ENCODE data around the gene MRRF.

Gene MRRF, protein sequence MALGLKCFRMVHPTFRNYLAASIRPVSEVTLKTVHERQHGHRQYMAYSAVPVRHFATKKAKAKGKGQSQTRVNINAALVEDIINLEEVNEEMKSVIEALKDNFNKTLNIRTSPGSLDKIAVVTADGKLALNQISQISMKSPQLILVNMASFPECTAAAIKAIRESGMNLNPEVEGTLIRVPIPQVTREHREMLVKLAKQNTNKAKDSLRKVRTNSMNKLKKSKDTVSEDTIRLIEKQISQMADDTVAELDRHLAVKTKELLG

DNA sequence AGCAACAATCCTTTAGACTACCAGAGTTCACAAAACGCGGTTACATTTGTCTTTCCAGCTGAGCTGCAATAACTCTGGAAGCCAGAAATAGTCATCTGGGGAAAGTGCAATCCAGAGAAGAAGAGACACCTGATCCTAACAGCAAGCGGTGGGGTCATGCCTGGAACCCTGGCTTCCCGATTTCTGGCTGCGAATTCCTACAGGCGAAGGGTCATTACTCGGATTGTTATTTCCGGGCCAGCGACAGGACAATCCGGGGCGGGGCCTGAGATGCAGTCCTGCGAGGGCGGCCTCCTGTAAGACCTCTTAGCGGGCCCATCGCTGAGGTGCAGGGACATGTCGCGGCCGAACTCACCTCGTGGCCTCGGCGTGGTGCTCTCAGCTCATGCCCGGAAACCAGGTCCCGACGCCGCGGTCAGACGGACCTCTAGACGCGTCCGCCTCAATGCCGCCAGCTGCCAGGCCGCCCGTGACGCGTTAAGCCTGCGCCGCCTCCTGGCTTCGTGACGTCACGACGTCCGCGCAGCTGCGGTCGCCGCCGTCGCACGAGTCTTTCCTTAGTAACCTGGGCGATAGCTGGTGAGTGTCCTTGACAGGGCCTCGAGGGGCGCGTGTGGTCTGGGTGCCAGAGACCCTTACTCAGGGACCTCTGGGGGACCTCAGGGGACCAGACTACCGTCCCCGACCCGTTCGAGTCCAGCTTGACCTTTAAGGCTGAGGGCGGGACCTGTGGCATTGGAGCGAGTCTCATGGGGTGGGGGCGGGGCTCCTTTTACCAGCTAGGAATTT is at the start of gene MRRF, which contains the start of gene RBM18:
Gene MRRF, plus strand, starts transcription at position 523 of the 789 bp plus-strand sequence. CDS start 6,010 bp downstream, outside the sequence.
Gene RBM18, minus strand, starts transcription at position 481 of the 789 bp plus-strand sequence. CDS start 3,348 bp downstream, outside the sequence.
- DNase-seq (ENCODE audit: extremely low read depth in 1 of 2, low read depth in 1 of 2): peak; percentile 62 to 87

DNA sequence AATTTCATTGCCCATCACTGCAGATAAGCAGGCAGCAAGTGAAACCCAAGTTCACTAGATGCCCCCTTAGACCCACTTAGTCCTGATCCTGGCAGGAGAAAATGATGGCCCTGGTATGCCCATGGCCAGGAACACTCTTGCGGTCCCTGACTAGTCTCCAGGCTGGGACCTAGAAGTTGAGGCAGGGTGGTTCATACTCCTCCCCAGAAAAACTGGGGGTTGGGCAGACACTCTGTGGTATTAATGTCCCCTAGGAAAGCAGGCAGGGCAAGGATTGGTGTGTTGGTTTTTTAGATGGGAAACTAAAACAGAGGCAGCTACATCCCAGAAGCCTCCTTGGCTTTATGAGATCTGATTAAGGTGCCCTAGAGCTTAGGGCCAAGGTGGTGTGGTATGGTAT is 49.0 kb upstream of the MRRF start:
- no peak for DNase-seq (ENCODE audit: extremely low read depth in 1 of 2, low read depth in 1 of 2)

DNA sequence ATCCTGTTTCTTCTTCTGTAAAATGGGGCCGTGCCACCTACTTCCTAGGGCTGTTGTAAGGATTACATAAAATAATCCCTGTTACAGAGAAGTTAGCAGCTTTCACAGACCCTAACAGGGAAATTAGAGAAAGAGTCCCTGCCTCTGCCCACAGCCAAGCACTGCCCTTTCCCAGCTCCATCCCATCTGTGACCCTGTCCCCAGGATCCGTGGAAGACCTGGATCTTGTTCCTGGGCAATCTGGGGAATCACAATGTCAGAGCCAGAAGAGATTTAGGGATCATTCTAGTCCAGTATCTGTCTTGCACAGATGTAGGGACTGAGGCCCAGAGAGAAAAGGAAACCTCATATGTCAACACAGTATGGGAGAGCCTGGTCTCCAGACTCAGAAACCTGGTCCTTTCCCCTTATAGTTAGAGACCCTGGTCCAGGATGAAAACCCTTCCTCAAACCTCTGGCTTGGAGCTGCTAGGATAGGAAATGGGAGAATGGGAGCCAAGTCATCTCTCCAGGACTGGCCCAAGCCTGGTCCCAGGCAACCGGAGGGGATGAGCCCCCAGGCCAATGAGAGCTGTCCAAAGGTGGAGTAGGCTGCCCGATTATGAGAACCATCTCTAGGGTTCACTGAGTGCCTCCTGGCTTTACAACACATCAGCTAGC is 48.4 kb upstream of the MRRF start:
- DNase-seq (ENCODE audit: extremely low read depth in 1 of 2, low read depth in 1 of 2): no peak

DNA sequence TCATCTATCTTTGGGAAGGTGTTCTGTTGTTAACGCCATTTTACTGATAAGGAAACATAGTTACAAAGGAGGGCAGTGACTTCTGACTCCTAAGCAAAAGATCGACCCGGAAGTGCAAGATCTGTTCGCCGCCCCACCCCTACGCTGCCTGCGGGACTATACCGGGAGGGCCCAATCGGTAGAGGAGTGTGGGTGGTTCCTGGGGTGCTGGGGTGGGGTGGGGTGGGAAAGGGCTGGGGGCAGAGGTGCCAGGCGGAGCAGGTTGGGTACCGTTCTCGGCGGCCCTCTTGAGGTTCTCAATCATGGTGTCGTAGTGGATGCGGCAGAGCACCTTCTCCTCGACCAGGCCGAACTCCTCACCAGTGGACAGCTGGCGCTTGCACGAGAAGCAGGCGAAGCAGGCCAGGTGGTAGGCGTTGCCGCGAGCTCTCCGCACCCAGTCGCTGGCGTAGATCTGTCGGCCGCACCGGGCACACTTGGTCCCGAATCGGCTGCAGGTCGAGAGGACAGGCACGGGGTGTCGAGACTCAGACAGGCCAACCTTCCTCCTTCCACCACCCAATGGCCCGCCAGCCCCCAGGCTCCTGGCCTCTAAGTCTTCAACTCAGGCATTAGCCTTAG is 47.8 kb upstream of the MRRF start:
- no peak for DNase-seq (ENCODE audit: extremely low read depth in 1 of 2, low read depth in 1 of 2)

DNA sequence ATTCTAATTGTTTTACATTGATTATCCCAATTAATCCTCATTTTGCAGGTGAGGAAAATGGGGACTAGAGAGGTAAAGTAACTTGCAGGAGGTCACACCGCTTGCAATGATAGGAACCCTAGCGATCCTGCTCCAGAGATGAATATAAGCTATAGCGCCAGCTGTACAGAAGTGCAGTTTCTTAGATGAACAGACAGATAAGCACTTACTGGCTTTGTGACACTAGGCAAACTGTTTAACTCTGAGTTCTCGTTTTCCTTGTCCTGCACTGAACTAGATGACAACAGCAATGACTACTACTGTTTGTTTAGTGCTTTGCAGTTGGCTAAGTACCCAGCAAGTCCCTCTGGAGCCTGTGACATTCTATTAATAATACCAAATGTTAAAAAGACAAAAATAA is 47.0 kb upstream of the MRRF start:
- no peak for DNase-seq (ENCODE audit: extremely low read depth in 1 of 2, low read depth in 1 of 2)

DNA sequence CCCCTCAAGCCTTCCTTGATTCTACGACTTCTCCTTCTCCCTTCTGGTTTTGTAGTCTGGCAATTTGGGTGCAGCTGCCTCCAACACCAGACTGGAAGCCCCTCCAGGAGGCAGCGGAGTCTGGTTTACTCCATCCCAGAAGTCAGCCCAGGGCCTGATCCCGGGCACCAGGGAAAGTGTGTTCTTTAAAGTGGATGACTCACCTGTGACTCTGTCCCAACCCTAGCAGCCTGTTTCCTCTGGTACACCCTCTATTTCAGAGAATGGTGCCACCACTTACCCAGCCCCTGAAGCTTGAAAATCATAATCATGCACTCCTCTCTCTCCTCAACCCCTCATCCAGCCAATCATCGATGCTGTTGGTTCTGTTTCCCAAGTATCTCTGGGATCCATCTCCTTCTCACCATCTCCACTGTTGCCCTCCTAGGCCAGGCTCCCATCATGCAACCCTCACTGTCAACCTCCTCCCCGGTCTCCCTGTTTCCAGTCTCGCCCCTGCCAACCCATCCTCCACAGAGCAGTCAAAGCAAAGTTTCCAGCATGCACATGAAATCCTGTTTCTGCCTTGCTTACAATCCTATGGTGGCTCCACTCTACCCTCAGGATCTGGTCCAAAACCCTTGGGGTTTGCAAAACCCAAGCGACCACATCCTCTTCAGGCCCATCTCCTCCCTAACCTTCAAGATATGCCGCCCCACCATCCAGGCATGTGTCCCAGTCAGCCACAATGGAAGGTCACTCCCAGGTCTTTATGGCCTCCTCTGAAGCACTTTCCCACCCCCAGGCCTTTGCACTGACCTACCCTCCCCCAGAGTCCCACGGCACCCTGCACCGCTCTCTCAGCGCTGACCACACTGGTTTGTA is 46.4 kb upstream of the MRRF start:
- DNase-seq (ENCODE audit: extremely low read depth in 1 of 2, low read depth in 1 of 2): no peak

DNA sequence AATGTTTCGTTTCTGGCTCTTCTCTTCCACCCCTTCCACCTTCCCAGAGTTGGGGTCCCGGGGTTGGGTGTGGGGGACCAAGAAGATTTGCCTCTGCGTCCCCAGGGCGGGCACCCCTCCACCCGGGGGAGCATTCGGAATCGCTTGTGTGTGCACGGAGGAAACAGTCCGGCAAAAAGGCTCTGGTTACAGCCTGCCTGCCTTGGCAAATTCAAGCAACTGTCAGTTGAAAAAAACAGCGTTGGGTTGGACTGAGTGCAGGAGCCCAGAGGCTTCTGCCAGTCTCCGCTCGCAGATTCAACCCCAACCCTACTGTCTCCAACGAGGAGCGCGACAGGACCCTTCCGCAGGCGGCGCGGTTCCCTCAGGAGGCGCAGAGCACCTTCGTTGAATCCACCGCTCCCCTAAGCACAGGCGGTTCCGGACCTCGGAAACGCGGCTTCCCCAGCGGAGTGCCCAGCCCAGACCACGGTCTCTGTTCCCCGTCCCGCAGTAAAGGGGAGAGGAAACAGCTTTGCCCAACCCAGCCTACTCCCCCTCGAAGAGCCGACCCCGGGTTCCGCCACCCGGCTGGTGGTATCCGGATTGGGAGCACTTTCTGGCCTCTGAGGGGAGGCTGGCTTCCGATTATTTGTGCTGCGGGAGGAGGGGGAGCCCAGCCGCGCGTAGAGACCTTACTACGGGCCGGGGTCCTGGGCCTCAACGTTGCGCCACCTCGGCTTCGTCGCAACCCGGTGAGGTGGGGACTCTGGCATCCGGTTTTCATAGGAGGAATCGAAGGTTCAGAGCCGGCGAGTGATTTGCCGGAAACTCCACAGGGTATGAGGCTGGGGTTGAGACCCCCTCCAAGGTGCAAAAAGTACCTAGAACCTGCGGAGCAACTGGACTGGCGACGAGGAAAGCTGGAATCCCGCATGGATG is 45.5 kb upstream of the MRRF start:
- DNase-seq (ENCODE audit: extremely low read depth in 1 of 2, low read depth in 1 of 2): no peak

DNA sequence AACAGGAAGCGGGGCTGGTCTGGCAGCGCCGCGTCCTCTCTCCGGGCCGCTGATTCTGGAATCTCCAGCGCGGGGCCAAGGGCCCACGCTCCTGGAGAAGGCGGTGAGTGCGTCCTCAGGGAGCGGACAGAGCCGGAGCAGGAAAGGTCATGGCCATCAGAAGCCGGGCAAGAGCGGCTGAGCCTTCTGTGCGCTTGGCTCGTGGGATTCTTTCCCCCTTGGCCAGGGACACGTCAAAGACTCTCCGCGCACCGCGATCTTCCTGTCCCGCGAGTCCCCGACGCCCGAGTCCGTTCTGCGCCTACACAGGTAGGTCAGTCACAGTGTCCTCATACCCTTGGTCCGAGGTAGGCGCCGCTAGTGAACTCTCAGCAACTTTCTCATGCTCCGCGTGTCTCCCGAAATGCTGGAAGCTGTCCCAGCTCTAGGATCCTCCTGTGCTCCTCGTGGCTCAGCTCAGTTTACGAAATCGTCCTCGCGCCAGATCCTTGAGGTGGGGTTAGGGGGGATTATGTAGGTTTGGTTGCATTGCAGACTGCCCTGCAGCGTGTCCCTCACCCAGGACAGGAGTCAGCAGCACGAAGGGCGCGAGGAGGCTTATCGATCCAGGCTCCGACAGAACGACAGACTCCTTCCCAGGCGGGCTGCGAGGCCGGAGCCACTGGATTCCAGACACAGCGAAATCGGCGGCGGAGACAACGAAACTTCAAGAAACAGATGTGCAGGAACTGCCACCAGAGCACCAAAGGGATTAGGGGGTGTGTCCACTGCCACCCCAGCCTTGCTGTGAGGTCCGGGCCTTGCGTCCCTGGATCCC is 44.6 kb upstream of the MRRF start:
- DNase-seq (ENCODE audit: extremely low read depth in 1 of 2, low read depth in 1 of 2): no peak

DNA sequence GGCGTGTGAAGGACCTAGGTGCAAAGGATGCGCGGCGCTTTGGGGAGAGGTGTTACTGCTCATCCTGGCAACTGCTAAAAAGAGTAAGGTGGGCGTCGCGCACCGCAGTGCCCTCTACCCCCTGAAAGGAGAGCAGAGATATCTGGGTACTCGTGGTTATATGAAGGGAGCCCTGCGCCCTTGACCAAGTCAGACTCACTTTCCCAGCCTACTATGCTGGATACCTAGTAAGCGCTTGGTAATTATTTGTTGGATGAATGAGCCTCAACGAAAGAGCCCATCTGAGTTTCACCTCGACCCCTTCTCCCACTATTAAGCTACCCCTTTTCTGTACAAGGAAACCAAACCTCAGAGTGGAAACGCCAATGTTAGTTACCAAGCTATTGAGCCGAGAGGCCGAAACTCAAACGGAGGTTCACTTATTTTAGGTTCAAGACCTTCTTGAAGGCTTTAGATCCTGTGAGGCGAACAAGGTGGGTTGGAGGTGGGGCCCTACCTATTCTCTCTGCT is 44.0 kb upstream of the MRRF start:
- DNase-seq (ENCODE audit: extremely low read depth in 1 of 2, low read depth in 1 of 2): no peak

DNA sequence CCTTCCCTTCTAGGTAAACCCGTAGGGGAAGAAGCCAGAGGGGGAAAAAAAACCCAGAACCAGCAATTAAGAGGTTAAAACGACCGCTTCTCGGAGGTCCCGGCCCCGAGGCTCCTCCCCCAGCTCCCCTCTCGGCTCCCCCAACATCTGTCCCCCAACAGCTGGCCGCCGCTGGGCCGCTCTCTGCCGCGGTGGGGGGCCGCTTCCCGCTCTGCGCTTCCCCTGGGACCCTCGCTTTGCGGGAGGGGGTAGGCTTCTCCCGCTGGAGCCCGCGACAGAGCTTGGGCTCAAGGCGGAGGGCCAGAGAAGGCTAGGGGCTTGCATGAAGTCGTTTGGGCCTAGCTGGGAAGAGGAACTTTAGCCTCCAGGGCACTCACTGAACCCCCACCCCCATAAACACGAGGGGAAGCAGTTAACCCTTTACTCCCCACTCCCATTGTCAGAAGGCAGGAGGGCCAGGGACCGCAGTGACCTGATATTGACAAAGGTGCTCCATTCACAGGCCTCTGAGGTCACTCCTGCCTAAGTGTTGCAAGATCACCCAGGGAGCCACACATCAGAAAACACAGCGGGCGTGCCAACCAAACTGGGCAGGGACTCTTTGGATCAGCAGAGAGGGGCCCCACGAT is 43.4 kb upstream of the MRRF start:
- DNase-seq (ENCODE audit: extremely low read depth in 1 of 2, low read depth in 1 of 2): no peak

DNA sequence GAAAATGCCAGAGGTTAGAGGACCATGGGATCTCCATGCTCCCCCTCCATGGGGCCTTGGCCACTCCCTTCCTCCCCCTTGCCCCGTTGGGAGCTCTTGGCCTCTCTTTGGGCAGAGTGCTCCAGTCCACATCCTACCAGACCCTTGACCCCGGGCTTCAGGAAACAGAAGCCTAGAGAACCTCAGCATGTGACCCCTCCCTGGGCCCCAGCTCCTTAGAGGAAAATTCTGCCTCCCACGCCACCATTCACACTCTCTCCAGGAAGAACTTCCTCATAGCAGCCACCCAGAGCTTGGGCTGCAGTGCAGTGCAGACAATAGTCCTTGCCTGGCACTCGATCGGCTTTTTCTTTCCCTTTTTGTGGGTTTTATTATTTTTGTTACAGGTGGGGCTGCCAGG is 41.9 kb upstream of the MRRF start:
- DNase-seq (ENCODE audit: extremely low read depth in 1 of 2, low read depth in 1 of 2): no peak

DNA sequence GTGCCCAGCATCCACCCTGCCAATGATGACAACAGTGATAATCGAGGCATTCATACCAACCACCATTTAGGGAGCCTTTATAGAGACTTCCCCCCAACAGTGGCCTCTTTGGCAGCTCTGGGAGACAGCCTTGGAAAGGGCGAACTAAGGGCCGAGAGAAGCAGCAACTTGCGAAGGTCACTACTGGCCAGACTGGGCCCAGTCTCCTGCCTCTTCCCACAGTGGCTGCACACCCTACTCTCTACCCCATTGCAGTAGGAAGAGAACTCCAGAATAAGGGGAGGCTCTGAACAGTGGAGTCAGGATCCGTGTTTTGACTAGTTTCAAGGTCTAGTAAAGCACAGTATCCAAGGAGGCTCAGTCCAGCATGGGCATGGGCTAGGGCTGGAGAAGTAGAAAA is 41.2 kb upstream of the MRRF start:
- DNase-seq (ENCODE audit: extremely low read depth in 1 of 2, low read depth in 1 of 2): no peak

DNA sequence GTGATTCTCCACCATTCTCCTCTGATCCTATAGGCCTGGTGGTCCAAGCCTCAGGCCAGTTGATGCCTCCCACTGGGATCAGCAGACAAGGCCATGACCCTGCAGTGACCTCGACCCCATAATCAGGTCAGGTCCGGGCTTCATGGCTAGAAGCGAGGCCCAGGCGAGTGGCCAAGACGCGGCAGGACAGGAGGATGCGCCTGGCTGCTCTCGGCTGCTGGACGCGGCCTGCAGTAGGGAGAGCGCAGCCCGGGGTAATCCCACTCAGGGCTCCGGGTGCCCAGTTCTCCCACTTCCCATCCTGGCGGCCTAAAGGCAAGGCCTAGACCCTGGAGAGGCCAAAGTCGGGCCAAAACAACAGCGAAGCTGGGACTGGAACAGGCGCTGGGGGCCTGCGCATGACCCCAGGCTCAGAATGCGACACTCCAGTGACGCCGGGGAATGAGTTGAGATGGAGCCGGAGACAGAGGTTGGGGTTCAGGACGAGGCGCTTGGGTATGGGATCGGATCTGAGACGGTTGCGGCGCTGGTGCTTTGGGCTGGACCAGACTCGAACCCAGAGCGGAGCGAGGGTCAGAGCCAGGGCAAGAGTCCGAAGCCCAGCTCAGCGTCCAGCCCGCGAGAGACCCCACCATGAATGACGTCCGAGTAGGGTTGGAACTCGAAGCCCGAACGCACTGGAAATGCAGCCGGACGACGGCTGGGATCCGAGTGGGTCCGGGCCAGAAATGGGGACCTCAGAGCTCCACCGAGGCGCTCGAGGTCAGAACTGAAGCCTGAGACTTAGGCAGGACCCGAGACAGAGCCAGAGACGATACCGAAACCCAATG is 39.2 kb upstream of the MRRF start:
- no peak for DNase-seq (ENCODE audit: extremely low read depth in 1 of 2, low read depth in 1 of 2)

DNA sequence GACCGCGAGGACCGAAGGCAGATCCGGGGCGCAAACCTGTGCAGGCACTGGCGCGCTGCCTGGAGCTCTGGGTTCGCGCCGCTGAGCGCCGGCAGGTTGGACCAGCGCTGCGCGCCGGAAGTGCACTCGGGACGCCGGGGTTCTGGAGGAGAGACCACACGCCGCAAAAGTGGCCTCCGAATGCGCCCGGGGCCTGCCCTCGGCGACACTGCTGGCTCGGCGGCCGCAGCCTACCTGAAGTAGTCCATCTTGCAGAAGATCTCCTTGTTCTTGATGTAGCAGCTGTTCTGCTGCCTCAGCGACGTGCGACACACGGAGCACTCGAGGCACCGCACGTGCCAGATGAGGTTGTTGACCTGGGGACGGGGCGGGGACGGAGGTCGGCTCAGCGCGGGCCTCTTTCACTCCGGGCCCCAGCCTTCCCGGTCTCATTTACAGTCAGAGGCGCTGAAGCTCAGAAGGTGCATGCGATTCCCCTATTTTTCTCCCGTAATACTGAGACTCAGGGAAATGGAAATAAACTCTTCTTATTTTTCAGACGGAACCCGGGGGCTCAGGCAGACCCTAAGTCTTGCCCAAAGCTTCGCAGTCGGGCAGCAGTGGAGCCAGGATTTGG is 38.4 kb upstream of the MRRF start:
- no peak for DNase-seq (ENCODE audit: extremely low read depth in 1 of 2, low read depth in 1 of 2)

DNA sequence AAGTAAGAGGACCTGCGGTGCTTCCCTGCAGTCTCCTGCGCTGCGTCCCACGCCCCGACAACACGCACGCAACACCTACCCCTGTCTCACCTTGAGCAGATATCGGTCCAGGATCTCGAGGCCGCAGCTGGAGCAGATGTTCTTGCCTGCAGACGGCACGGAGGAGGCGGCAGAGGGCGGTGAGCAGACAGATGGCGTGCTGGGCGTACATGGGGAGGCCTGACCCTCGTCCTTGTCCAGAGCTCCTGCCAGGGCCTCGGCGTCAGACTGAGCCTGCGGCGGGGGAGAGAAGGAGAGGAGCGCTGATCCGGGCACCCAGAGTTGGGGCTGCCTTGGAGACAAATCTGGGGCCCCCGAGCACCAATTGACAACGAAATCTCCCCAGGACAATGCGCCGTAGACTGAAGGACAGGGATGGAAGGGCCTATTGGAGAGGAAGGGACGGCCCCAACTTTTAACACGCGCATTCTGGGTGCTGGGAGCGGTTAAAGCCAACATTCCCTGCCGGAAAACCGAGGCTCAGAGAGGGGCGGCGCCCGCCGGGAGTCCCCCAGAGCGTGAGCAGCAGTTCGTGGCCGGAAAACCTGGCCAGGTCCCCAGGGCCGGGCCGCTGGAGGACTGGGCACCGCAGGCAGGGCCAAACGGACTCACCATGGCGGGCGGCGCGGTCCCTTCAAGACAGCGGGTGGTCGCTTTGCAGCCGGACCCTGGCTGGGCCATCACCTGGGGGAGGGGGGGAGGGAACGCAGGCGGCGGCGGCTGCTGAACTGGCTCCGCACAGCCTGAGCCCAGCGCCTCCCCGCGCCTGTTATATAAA is 37.7 kb upstream of the MRRF start:
- no peak for DNase-seq (ENCODE audit: extremely low read depth in 1 of 2, low read depth in 1 of 2)

DNA sequence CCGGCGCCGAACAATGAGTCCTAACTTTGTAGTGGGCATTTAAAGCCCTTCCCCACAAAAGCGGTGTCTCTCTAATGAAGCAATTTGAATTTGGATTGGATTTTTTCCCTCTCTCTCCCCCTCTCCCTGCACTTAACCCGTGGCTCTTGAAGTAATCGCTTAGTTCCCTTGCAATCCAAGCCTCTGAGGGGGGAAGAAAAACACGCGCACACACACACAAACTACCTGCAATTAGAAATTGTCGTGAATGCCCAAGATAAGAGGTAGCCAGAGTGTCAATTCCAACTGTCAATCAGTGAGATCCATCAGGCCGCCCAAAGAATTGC is 37.1 kb upstream of the MRRF start:
- DNase-seq (ENCODE audit: extremely low read depth in 1 of 2, low read depth in 1 of 2): no peak

All from activated CD8-positive, alpha-beta memory T cell treated with anti-CD3 and anti-CD28 coated beads for 1 hour (primary cell).